Stimulated activated CD8-positive, alpha-beta memory T cell treated with anti-CD3 and anti-CD28 coated beads, Interleukin-12 subunit alpha, Interleukin-12 subunit beta, amount 100 ng/mL, for 24 hours (primary cell): ENCODE measurements around the gene STXBP6.

Experiments used
- DNase-seq: peaks from one replicate; pipeline ENCODE4 v3.0.0-alpha.2; 2020; ENCODE audit errors: extremely low read depth

STXBP6 gene

DNA sequence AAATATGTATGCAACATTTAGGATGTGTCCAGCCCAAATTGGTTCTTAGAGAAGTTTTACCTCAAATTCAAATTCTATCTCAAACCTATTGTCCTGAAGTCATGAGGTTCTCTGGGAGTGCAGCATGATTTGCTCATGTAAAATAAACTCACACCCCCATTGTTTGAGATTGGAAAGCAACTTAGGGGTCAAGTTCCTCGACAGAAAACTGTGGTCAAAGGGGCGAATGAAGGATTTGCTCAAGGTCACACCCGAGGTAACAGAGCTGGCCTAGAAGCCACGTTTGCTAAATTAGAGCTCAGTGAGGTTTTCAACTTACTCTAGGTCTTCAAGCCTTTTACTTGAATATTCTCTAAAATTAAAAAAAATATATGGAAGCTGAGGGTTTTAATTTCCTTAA, 218.3 kb downstream of the STXBP6 start:
- no peak for DNase-seq

DNA sequence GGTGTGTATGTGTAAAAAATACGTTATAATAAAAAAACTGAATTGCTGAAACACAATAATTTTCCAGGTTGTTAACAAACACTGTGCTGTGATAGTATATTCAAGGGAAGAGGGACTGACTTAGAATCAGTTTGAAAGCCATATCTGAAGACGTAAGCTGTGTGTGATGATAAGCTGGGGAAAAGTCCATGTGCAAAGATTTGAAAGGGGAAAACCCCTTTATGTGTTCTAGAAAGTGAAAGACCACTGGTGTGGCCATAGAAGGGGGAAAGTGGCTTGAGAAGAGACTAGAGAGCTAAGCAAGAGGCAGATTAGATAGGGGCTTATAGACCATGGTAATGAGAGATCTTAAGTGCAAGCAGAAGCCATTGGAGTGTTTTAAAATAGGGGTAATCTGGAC, 220.1 kb downstream of the STXBP6 start:
- DNase-seq, result no peak

DNA sequence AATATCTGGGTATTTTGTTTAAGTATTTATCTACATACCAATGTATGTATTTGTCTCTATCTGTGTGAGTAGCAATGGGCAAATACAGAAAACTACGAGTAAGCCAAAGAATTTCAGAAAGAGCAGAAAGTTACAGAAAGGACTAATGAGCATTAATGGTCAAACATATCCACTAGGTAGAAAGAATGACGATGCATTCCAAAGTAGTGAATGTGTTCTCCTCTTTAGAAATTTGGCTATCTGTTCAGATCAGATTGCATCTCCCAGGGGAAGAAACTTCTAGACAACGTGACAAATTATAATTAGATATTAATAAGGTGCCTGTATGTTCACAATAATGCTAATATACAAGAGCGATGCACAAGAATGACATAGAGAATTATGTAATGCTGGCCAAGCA, 221.5 kb downstream of the STXBP6 start:
- DNase-seq, result no peak

DNA sequence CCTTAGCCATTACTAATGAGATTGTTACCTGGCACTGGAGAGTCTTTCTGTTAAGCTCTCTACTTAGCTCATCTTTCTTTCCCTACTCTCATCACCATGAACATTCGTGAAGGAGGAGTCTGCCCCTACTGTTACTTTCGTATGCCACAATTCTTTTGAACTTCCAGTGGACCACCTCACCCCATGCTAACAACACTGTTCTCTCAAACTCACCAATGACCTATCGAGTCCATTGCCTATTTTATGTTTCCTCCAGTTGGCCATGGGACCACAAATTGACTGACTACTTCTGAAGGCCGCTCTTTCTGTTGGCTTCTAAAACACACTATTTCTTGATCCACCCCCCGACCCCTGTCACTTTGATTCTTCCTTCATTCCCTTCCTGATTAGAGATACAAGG, 223.6 kb downstream of the STXBP6 start:
- DNase-seq, result no peak

DNA sequence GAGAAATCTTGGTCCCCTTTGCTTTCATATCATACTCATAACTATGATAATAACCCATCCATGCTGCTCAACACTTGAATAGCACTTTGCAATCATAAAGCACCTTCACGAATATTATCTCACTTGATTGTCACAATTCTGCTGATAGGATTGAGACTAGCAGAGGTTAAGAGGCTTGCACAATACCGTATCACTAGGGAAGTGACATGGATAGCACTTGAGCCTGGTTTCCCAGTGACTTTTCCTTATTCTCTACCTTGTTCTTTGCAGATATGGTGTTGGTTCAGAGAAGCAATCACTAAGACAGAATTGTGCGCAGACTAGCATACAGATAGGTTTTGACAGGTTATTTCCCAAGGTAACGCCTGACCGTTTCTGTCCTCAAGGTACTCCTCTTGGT, 229.3 kb downstream of the STXBP6 start:
- no peak for DNase-seq

DNA sequence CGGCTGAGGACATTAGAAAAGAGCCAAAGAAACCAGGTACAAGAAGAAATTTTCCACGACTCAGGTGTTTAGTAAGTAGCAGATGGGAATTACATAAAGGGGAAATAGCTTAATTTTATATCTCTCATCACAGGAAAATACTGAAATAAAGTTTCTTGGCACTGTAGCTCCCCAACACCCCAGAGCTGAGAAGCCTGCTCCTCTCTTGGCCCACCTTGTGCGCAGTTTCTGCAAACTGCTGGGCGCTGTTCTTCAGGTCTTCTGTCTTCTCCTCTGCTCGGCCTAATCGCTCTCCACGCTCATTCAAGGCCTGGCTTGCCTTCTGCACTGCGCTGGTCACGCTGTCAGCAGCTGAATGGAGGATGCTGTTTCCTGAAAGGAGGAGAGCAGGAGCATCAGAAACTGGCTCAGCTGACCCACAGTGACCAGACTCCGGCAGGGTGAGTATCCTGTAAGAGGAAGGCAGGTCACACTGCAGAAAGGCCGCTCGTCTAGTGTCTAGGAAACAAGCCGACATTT, 231.1 kb downstream of the STXBP6 start:
- no peak for DNase-seq

DNA sequence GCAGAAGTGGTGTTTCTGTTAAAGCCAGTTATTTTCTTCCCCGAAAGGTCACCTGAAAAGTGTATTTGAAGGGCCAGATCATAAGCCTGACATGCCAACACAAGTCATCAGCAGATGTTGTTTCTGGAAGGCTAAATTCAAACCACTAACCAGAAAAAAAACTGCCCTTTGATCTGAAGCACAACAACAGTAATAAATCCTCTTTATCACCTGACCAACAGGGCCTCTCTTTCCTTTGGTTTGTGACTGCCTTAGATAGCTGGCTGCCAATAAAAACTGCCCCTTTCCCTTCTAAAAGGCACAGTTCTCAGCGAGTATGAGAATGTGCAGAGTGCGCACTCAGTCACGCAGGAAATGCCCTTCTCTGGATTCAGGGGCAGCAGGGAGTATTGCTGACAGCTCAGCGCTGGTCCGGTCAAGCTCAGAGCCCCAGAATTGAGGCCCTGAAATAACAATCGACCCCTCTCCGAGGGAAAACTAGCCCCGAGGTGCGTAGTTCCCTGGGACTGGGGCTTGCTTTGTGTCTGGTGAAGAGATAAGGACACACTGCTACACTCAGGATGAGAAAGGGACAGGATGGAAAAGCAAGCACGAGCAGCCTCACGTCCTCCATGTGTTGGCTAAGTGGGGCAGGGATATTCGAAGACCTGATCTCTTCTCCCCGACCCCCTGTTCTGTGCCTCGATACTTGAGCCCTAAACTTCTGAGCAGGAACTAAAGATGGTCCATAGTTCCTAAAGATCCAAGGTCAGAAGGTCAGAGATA, 231.7 kb downstream of the STXBP6 start:
- DNase-seq, result no peak

DNA sequence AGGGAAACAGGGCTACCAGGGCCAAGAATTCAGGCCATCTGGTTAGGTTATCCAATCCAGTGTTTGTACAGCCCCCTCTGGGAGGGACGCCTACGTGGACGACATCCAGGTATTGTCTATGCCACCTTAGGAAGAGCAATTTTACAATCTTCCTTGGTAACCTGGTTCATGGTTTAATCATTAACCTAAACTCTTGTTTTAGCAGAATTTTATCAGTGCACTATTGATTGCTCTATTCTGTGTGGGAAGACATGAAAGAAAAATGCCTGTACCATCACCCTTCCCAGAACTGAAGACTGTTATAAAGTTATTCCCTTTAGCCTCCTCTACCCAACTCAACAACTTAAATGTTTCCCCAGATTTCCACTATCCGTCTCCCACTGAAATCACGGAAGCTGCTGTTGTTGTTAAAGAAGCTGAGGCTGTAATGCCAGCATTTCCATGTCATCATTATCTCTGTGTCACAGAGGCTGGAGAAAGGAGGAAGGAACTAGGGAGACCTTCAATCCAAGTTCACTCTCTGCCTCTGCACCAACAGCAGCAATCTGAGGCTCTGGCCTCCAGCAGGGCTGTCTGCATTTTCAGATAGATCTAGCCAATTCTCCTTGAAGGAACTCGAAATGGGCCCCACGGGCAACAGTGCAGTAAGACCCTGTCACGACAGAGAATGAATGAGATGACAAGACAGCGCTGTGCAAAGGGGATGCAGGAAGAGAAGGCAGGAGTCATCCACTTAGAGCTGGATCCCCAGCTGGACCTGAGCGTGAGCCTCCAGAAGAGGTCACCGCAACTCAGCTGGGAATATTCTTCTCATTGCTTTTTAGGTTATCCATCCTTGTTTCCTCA, 232.5 kb downstream of the STXBP6 start:
- DNase-seq, result no peak

DNA sequence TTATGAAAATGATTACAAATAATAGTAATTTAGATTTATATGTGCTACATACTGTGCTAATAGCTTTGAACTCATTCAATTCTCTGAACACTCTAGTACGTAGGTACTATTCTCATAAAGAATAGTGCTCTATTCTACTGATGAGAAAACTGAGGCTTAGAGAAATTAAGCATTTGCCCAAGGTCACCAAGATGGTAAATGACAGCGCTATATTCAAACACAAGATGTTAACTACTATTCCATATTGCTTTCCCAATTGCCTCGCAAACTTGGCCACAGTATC, 233.1 kb downstream of the STXBP6 start:
- DNase-seq, result no peak

DNA sequence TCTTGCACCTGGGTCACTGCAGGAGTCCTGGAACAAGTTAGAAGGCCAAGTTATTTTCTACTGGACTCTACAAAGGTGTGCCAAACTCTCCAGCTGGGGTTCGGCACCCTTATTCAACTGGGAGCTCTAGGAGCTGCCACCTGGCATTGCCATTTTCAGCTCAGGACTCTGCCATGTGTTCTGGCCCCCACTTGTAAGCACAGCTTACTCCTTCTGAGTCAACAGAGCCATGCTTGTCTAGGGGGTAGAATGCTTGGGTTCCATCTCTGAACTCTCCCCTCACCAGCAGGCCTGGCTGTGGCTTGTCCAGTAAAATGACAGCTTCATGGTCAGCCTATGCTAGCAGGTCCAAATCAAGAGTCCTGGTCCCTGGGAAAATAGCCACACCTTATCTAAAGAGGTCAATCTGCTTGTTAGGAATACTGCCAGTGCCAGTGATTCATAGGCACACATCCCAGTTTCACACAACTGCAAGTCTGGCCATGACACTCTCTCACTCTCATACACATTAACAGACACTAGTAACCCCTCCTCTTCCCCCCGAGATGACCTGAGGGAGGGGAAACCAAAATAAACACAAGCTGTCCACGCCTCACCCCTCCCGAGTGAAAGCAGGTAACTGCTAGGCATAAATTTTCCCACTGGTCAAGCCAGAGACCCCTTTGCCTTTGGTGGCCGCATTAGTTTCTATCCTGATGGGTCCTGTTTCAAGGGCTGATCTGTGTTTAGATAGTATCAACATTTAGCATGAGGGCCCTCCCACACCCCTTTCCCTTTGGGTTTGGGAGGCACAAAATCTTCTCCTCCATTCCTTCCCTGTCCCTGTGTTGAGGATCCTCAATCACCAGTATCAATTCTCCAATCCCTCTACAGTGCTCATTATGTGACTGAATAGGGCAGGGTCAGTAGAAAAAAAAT, 233.7 kb downstream of the STXBP6 start:
- DNase-seq, result no peak

DNA sequence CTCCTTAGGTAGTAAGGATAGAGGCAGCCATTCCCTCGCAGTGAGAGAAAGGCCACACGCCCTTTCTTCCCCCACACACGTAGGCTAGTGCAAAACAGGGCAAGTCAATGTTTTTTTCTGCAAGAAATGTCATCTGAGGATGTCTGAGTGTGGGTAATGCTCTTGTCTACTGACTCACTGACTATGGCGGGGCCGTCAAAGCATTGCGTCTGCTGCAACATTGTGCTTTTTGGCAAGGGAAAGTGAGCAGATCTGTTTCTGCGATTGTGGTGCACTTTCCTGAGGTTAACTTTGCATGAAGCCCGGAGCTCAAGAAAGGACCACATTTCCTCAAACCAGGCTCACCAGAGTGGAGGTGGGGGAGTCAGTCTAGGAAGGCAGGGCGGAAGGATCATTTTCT, 234.4 kb downstream of the STXBP6 start:
- no peak for DNase-seq

DNA sequence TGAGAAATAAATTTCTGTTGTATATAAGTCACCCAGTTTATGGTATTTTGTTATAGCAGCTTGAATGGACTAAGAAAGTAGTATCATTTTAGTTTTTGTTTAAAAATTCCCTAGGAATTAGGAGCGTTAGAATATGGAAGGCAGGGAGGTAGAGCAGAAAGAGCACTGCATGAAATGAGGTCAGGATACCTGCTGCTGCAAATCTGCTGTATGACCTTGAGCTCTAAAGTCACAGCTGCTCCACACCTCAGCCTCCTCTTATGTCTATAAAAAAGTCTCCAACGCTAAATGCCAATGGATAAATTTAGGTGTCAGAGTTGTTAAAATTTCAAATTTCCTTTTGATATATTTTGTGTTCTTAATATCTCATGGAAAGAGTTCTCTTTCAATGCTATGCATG, 235.0 kb downstream of the STXBP6 start:
- no peak for DNase-seq

DNA sequence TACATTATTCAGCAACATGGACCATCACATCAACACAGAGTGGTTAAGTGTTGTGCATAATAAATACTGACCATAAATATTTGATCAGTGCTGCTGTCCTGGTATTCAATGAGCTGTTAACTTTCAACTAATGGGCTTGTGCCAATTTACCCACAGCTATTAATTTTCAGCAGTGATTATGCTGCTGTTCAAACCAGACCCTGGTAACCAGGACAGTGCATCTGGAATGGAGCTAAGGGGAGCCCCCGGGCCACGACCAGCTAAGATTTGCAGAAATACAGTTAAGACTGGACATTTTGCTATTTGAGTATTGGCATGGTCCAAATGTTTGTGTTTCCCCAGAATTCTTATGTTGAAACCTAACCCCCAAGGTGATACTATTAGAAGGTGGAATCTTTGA, 235.6 kb downstream of the STXBP6 start:
- DNase-seq, result no peak

DNA sequence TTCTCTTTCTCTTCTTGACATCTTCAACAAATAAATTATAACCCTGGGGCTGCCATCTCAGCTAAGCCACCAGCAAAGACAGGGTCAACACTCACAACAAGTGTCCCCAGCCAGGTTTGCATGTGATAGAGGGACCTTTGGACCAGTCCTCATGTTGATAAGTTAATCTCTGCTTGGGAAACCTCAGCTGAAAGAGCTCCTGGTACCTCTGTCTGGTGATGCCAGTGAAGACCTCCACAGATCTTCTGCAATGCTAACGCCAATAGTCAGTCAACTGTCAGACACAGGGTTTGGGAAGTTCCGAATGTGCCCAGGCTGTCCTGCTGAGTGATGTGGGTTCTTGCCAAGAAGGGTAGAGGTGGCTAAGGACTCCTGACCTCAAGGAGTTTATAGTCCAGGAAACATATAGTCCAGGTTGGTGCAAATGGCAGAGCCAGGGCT, 236.1 kb downstream of the STXBP6 start:
- DNase-seq, result no peak

DNA sequence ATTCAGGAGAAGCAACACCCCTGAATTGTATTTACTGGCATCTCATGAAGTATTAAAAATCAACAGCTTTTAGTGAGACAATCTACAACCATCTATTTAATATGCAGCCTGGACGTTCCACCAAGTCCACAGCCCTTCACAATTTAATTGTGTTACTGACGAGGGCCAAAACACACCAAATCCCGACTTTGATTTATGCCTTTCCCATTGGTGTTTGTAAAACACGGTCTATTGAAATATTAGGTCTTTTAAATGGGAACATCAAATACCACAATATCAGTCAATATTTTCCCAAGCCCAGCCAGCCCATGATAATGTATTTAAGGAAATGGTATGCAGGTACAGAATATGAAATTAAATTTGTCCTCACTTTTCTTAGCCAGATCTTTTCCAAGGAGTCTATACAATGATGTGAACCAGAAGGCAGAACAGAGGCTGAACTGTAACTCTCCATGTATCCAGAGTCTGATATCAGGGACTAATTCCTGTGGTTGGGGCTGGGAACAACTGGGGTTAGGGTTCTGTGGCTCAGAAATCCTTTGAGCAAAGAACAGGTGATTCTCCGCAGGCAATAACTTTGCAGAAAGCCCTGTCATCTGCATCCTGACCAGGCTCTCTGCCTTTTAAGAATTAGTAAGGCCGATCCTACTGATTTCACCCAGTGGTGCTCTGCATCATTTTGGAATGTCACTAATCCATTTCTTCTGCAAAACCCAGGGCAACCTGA, 236.7 kb downstream of the STXBP6 start:
- DNase-seq, result no peak

DNA sequence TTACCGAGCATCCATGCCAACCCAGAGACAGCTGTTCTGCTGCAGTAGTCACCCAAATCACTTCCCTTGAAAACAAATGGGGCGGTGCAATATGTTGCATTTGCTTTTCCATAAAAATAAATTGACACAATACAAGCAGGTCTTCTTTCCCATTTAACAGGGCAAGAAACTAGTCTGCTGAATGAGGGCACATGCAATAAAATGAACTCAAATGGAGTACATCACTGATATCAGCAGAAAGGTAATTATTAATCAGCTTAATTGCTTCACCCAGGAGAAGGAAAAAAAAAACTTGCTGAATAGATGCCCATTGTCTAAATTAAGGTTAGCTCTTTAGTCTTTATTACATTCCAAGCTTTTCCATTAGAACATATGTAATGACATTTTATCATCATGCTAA, 240.8 kb downstream of the STXBP6 start:
- no peak for DNase-seq

DNA sequence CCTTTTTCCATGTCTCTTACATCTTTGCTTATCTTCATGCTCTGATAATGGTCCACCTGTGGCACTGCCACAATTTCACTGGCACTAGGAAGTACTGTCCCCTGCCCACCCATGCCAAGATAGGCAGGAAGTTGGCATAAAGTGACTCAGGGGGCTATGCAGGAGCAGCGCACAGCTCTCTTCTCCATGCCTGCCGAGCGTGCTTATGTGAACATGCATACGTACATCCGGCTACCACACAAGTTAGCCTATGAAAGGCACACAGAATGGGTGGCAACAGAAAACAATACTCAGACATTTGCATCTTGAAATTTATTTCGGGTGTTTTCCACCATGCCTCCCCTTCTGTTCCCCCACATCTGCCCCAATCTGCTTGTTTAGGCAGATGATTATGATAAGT, 241.5 kb downstream of the STXBP6 start:
- no peak for DNase-seq

DNA sequence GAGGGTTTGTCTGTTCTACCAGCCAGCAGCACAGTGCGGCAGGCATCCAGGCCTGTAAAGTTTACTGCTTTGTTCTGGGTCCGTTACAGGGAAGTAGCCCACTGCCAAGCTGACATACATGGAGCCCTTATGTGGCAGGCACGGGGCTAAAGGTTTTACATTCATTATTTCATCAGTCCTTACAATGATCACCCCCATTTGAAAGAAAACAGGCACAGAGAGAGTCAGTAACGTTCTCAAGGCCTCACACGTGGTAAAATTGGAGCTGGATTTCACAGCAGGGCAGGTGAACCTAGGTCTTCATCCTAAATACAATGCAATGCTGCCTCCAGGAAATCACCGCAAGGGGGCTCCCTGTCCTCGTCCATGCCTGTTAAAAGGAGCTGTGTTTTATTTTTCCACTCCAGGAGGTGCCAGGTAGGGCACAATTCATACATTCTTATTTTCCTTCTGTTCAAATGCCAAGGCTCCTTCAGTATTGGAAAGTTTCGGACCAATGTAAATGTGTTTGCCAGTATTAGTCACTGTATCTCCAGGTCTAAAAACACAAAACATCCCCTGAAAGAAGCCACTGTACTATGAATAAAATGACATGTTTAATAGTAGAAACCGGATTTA, 243.8 kb downstream of the STXBP6 start:
- peak; percentile 8 for DNase-seq

DNA sequence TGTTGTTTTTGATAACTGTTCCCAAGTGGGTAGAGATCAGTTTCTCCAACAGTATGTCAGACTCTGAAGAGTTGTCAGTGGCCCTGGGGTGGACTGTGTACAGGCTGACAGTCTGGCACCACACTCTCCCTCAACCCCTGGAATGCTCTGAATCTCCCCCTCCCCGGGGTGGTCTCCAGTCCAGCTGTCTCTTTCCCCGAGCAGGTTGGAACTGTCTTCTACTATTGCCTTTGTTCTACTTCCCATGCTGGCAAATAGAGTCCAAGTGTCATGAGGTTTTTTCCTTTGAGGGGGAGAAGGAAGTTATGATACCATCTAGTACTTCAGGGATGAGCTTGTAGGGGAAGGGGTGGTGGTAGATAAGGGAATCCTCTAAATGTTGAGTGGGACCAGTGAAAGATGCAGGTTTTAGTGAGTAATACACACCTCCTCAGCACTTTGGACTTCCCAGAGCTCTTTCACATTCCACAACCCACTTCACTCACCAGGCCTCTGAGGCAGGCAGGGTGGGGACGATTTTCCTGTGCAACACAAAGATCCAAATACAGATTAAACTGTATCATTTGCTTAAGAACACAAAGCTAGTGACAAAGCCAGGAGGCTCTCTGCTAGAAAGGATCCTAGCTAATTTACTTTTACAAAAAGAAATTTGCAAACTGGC, 245.3 kb downstream of the STXBP6 start:
- no peak for DNase-seq

DNA sequence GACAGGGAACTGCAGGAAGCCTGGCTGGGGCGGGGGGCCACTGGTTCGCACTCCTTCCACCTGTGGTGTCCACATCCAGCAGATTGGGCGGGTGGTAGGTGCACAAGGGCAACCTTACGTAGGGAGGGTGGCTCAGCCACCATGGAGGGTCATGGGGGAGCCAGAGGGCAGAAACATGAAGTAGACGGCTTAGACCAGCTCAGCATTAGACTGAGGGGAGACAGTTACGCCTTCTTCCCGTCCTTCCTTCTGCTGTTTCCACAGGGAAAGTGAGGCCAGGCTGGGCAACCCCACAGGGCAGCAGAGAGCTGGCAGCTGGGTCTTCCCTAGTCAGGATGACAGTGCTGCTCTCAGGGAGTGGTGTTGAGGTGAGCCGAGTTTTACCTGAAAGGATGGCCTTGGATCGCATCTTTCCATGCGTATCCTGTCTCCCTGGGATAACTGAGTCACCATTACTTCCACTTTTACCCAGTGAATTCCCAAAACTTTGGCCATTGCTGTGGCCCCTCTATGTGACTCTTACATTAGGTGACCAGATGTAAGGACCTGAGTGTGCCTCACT, 245.9 kb downstream of the STXBP6 start:
- no peak for DNase-seq
